Tibial nerve (tissue), 3 donors: ENCODE measurements around the gene LOXHD1.

Source experiments
- POLR2A ChIP-seq, 2 donors: fragments of 450-650 bp; IDR thresholded peaks; one replicate each; pipeline ENCODE4 v1.6.1; 2017; ENCODE audit warnings: antibody characterized with exemption in 2 of 2, mild to moderate bottlenecking in 2 of 2, moderate library complexity in 2 of 2
- TF ChIP-seq, protein P1 (sequence below), 5 experiments: fragments of 200-600 bp in 3 of 5; fragments of 450-650 bp in 2 of 5; sonication (generic) in 3 of 5; IDR thresholded peaks; one replicate each; pipeline ENCODE4 v1.5.1; 2016 to 2019; ENCODE audit warnings: antibody characterized with exemption in 5 of 5, mild to moderate bottlenecking in 3 of 5, moderate library complexity in 2 of 5

DNA sequence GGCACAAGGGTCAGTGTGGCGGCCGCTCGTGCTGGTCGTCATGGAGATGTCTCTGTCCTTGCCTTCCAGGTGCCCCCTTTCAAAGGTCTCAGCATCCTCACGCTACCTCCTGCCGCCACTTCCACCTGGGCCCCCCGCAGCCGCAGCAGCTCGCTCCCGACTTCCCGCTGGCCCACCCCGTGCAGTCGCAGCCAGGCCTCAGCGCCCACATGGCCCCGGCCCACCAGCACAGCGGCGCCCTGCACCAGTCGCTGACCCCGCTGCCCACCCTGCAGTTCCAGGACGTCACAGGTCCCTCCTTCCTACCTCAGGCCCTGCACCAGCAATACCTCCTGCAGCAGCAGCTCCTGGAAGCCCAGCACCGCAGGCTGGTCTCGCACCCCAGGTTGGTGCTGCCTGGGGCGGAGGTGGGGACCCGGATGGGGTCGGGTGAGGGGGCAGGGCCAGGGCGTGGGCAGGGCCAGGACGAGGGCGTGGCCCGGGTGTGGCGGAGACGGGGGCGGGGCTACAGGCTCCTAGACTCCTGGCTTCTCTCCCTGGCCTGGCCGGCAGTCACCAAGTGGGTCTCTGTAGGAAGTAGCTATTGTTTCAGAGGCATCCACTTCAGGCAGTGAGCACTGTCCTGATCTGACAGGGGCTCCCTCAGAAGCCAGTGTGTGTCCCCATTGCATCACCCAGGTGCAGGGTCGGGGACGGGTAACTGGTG lies 223.7 kb downstream of the LOXHD1 start:
- TF ChIP-seq, protein P1, sequence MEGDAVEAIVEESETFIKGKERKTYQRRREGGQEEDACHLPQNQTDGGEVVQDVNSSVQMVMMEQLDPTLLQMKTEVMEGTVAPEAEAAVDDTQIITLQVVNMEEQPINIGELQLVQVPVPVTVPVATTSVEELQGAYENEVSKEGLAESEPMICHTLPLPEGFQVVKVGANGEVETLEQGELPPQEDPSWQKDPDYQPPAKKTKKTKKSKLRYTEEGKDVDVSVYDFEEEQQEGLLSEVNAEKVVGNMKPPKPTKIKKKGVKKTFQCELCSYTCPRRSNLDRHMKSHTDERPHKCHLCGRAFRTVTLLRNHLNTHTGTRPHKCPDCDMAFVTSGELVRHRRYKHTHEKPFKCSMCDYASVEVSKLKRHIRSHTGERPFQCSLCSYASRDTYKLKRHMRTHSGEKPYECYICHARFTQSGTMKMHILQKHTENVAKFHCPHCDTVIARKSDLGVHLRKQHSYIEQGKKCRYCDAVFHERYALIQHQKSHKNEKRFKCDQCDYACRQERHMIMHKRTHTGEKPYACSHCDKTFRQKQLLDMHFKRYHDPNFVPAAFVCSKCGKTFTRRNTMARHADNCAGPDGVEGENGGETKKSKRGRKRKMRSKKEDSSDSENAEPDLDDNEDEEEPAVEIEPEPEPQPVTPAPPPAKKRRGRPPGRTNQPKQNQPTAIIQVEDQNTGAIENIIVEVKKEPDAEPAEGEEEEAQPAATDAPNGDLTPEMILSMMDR (IDR thresholded peaks at IDR 0.05), result no peak
- no peak for TF ChIP-seq POLR2A (IDR thresholded peaks at IDR 0.05)
